IMR-90 (cell line): ENCODE results near the gene DMRTA1. TPM values are rescaled to one million over a fixed set of nuclear protein-coding genes. Genes with fewer than 3 reads are reported as not detected.

Experiments used
- ATAC-seq: fragments of 200-7000 bp; cut with Tn5 transposase; 2 replicates; pipeline ENCODE4 v1.9.1; 2020; ENCODE audit warnings: low read depth, mild to moderate bottlenecking, moderate library complexity
- BruUV-seq: library from RNA; stranded (reverse); fragments of 400-500 nt; replicated peaks from 2 replicates; lab custom pipeline; 2021; lab: Mats Ljungman, UMichigan
- CTCF ChIA-PET: fragments of 300-600 bp; formaldehyde crosslinking; extraction: SDS; loops from one replicate; lab custom pipeline; 2021; ENCODE audit warnings: antibody characterized with exemption; lab: Yijun Ruan, JAX
- POLR2A ChIA-PET: fragments of 300-600 bp; sonication (Branson Sonifier 250); formaldehyde crosslinking; loops from one replicate; lab custom pipeline; 2022; ENCODE audit warnings: antibody characterized with exemption; ENCODE audit not compliant: unreplicated experiment; lab: Charles Lee
- DNase-seq: peaks from one replicate; pipeline ENCODE4 v3.0.0; 2013
- H2AFZ ChIP-seq: replicated peaks from 2 replicates; pipeline ENCODE3; 2013; ENCODE audit warnings: low read length, mild to moderate bottlenecking; ENCODE audit not compliant: poor library complexity
- H2AK5ac ChIP-seq: 2 replicates; pipeline ENCODE4 v1.6.1; 2013; ENCODE audit warnings: low read depth, low read length, inconsistent platforms
- H2AK9ac ChIP-seq: replicated peaks from 2 replicates; pipeline ENCODE3; 2013; ENCODE audit warnings: mild to moderate bottlenecking, low read depth, low read length, moderate library complexity; ENCODE audit not compliant: poor library complexity
- H2BK120ac ChIP-seq: 2 replicates; pipeline ENCODE4 v1.6.1; 2013; ENCODE audit warnings: low read depth, low read length, inconsistent platforms
- H2BK15ac ChIP-seq: 3 replicates; pipeline ENCODE4 v1.6.1; 2013; ENCODE audit warnings: low read depth, low read length, inconsistent platforms
- H2BK20ac ChIP-seq: 2 replicates; pipeline ENCODE4 v1.6.1; 2013; ENCODE audit warnings: low read depth, mild to moderate bottlenecking, inconsistent platforms, low read length, moderate library complexity
- H2BK5ac ChIP-seq: 2 replicates; pipeline ENCODE4 v1.6.1; 2013; ENCODE audit warnings: mild to moderate bottlenecking, low read depth, low read length, inconsistent platforms; ENCODE audit not compliant: poor library complexity, severe bottlenecking
- H3K14ac ChIP-seq: replicated peaks from 2 replicates; pipeline ENCODE4 v1.6.1; 2013; ENCODE audit warnings: low read depth, low read length, inconsistent platforms
- H3K18ac ChIP-seq: 2 replicates; pipeline ENCODE4 v1.6.1; 2013; ENCODE audit warnings: low read depth, low read length, control low read depth
- H3K23ac ChIP-seq: 2 replicates; pipeline ENCODE4 v1.6.1; 2013; ENCODE audit warnings: low read depth, low read length, inconsistent platforms
- H3K27ac ChIP-seq: 2 replicates; pipeline ENCODE4 v1.5.1; 2013; ENCODE audit warnings: mild to moderate bottlenecking, control low read depth, low read length; ENCODE audit not compliant: insufficient read depth
- H3K27me3 ChIP-seq: 2 replicates; pipeline ENCODE4 v1.6.1; 2013; ENCODE audit warnings: low read length; ENCODE audit not compliant: control insufficient read depth, insufficient read depth
- H3K36me3 ChIP-seq: 2 replicates; pipeline ENCODE4 v1.6.1; 2013; ENCODE audit warnings: low read length, mixed read lengths; ENCODE audit not compliant: control insufficient read depth, insufficient read depth
- H3K4ac ChIP-seq: 2 replicates; pipeline ENCODE4 v1.6.1; 2013; ENCODE audit warnings: low read depth, low read length, inconsistent platforms
- H3K4me1 ChIP-seq: 2 replicates; pipeline ENCODE4 v1.6.1; 2013; ENCODE audit warnings: low read length, mixed read lengths; ENCODE audit not compliant: control insufficient read depth, insufficient read depth
- H3K4me2 ChIP-seq: 2 replicates; pipeline ENCODE4 v1.6.1; 2013; ENCODE audit warnings: low read depth, mild to moderate bottlenecking, control low read depth, low read length, moderate library complexity
- H3K4me3 ChIP-seq: 2 replicates; pipeline ENCODE4 v1.5.1; 2013; ENCODE audit warnings: low read depth, mild to moderate bottlenecking, control low read depth, low read length, moderate library complexity; ENCODE audit not compliant: insufficient read depth
- H3K56ac ChIP-seq: 2 replicates; pipeline ENCODE4 v1.6.1; 2013; ENCODE audit warnings: low read length, inconsistent platforms; ENCODE audit not compliant: insufficient read depth; ENCODE audit errors: extremely low read depth
- H3K79me1 ChIP-seq, 2 experiments: 2 replicates each; pipeline ENCODE4 v1.6.1; 2013; ENCODE audit warnings: low read length in 2 of 2, inconsistent platforms in 1 of 2, low read depth in 1 of 2
- H3K9ac ChIP-seq: 2 replicates; pipeline ENCODE4 v1.6.1; 2013; ENCODE audit warnings: low read depth, low read length, control low read depth
- H3K9me1 ChIP-seq: 2 replicates; pipeline ENCODE4 v1.6.1; 2013; ENCODE audit warnings: low read length, inconsistent platforms; ENCODE audit not compliant: insufficient read depth
- H3K9me3 ChIP-seq: 2 replicates; pipeline ENCODE4 v1.6.1; 2013; ENCODE audit warnings: low read length; ENCODE audit not compliant: control insufficient read depth, insufficient read depth
- H4K20me1 ChIP-seq: 2 replicates; pipeline ENCODE4 v1.6.1; 2013; ENCODE audit warnings: low read length, inconsistent platforms; ENCODE audit not compliant: insufficient read depth
- H4K5ac ChIP-seq: 2 replicates; pipeline ENCODE4 v1.6.1; 2013; ENCODE audit warnings: mild to moderate bottlenecking, low read depth, low read length, control low read depth
- H4K8ac ChIP-seq, 2 experiments: 2 replicates each; pipeline ENCODE4 v1.6.1; 2013; ENCODE audit warnings: low read depth in 2 of 2, low read length in 2 of 2, control low read depth in 1 of 2, inconsistent platforms in 1 of 2
- H4K91ac ChIP-seq: 2 replicates; pipeline ENCODE4 v1.6.1; 2013; ENCODE audit warnings: low read depth, low read length, inconsistent platforms; ENCODE audit not compliant: insufficient read depth
- CTCF ChIP-seq: conservative IDR thresholded peaks from 2 replicates; pipeline ENCODE4 v1.5.1; 2012; ENCODE audit warnings: mild to moderate bottlenecking, low read depth, low read length, improper control_type of control experiment
- FOS ChIP-seq: fragments of 150-350 bp; IDR thresholded peaks from 2 replicates; pipeline ENCODE4 v1.6.1; 2016; ENCODE audit warnings: low read depth, low read length
- RAD21 ChIP-seq: IDR thresholded peaks from 2 replicates; pipeline ENCODE4 v1.6.1; 2012; ENCODE audit warnings: low read length, improper control_type of control experiment
- RCOR1 ChIP-seq: IDR thresholded peaks from 2 replicates; pipeline ENCODE4 v1.6.1; 2012; ENCODE audit warnings: mild to moderate bottlenecking, low read length, improper control_type of control experiment; ENCODE audit not compliant: insufficient replicate concordance
- SMC3 ChIP-seq: fragments of 150-350 bp; IDR thresholded peaks from 2 replicates; pipeline ENCODE4 v1.6.1; 2016; ENCODE audit warnings: low read depth, mild to moderate bottlenecking, antibody characterized with exemption, low read length, moderate library complexity
- WGBS, 2 experiments: methylation state at CpG; one replicate each; pipeline versions ENCODE4 v1.1.5 to v1.1.7; 2013; ENCODE audit warnings: missing lambda C conversion rate in 2 of 2; ENCODE audit not compliant: insufficient read length in 1 of 2; ENCODE audit errors: extremely low coverage in 2 of 2; 5-methylcytosine and 5-hydroxymethylcytosine counted together
- dilution Hi-C: fragments of 300-500 bp; cut with HindIII; formaldehyde crosslinking; loops from one replicate; pipeline ENCODE4 v1.14.3; 2018; ENCODE audit warnings: low sequenced_read_pairs; ENCODE audit not compliant: unreplicated experiment
- in situ Hi-C: fragments of 300-500 bp; cut with MboI; formaldehyde crosslinking; loops from 3 replicates; pipeline ENCODE4 v1.14.3; 2019; ENCODE audit warnings: low sequenced_read_pairs, inconsistent platforms, mixed read lengths
- intact Hi-C: fragments of 100-400 bp; cut with micrococcal nuclease; formaldehyde crosslinking; loops from 2 replicates; pipeline ENCODE4 v1.10.0; 2022
- polyA plus RNA-seq, 3 experiments: library from polyadenylated mRNA; depleted of rRNA; stranded (reverse); fragments of >200 nt; gene quantifications; 2 replicates each; pipeline ENCODE4 v1.2.3, GENCODE V29; 2012; ENCODE audit warnings: low replicate concordance in 1 of 3
- total RNA-seq: library from RNA; depleted of rRNA; stranded (reverse); fragments of >200 nt; gene quantifications from 2 replicates; pipeline ENCODE4 v1.2.3, GENCODE V29; 2012

The DMRTA1 gene
- total and polyA plus RNA-seq, 2 of the 4 experiments (the other 2 are of a cell fraction): under 0.01 to 0.02 TPM

GRCh38 chr9:22452415-22453010 lies 5.9 kb downstream of the DMRTA1 start:
- in situ Hi-C loops: loop anchor here (10.0 kb wide), 1 partner anchor 198 kb away; no protein-coding TSS in a partner anchor
- ATAC-seq: peak; percentile 83
- no peak overlapping the region for H2AK9ac ChIP-seq

More at GRCh38 chr9:22452415-22453010, 5.9 kb downstream of the DMRTA1 start:
- Histone ChIP-seq H3K4ac (no peak overlapping the region), H3K27me3 (peaks cover 9% of the 10 kb centered on the region), H3K14ac (no peak overlapping the region), H4K91ac (no peak overlapping the region), H2AK5ac (no peak overlapping the region), H2AFZ (no peak overlapping the region), H3K9me3 (no peaks in the 10 kb centered on the region), H2BK120ac (no peak overlapping the region), H3K4me3 (no peak overlapping the region), H3K79me1 (no peaks in the 10 kb centered on the region), H3K4me2 (no peak overlapping the region), H3K27ac (no peak overlapping the region), H3K56ac (no peak overlapping the region), H3K4me1 (no peaks in the 10 kb centered on the region), H3K9me1 (no peaks in the 10 kb centered on the region), H3K18ac (no peak overlapping the region), H4K5ac (no peak overlapping the region), H4K20me1 (no peaks in the 10 kb centered on the region), H2BK15ac (no peak overlapping the region), H2BK5ac (no peak overlapping the region), H2BK20ac (no peak overlapping the region), H3K23ac (no peak overlapping the region), H3K36me3 (no peaks in the 10 kb centered on the region), H3K9ac (no peak overlapping the region), H4K8ac (no peak overlapping the region)
- DNase-seq: peak; percentile 31
- ChIA-PET CTCF (interaction anchor here (0.7 to 2.1 kb wide), 6 partner anchors 14 to 669 kb away, joined by 3 to 14 read pairs (median 4); no protein-coding TSS in a partner anchor), POLR2A (interaction anchor here (0.6 kb wide), 1 partner anchor 193 kb away, joined by 4 read pairs; no protein-coding TSS in a partner anchor)
- TF ChIP-seq RCOR1 (no peak), SMC3 (peak; percentile 76), RAD21 (peak; percentile 64), CTCF (peak; percentile 79), FOS (no peak)
- intact Hi-C loops (loop anchor here (1.0 to 10.0 kb wide), 4 partner anchors 145 to 639 kb away; no protein-coding TSS in a partner anchor), dilution Hi-C loops (no loop called here)
- no CpG with 5 or more reads among the region's 4 CpGs for WGBS, 2 experiments
- no TSS peak for BruUV-seq
